Neural crest cell (in vitro differentiated cells): ENCODE data around the gene BRPF1. TPM values are rescaled to one million over a fixed set of nuclear protein-coding genes. Genes with fewer than 3 reads are reported as not detected.

ENCODE experiments used
- DNase-seq: peaks from one replicate; pipeline ENCODE4 v3.0.0; 2021; ENCODE audit warnings: low read depth, mixed read lengths, low spot score
- H3K27ac Mint-ChIP-seq: one replicate; pipeline ENCODE4 v1.8.0; 2021; ENCODE audit warnings: mild to moderate bottlenecking, mixed read lengths; ENCODE audit not compliant: unreplicated experiment
- H3K27me3 Mint-ChIP-seq: 2 replicates; pipeline ENCODE4 v1.8.0; 2021; ENCODE audit warnings: low read depth, mild to moderate bottlenecking, mixed read lengths
- H3K36me3 Mint-ChIP-seq: 2 replicates; pipeline ENCODE4 v1.8.0; 2021; ENCODE audit warnings: low read depth, mild to moderate bottlenecking, mixed read lengths
- H3K4me1 Mint-ChIP-seq: 2 replicates; pipeline ENCODE4 v1.8.0; 2021; ENCODE audit warnings: mixed read lengths
- H3K4me3 Mint-ChIP-seq: one replicate; pipeline ENCODE4 v1.8.0; 2021; ENCODE audit warnings: mild to moderate bottlenecking, mixed read lengths
- H3K9me3 Mint-ChIP-seq: 2 replicates; pipeline ENCODE4 v1.8.0; 2021; ENCODE audit warnings: mixed read lengths
- total RNA-seq: library from RNA; stranded (reverse); gene quantifications from 2 replicates; pipeline ENCODE4 v1.2.1, GENCODE V29; 2021
- TF ChIP-seq, protein P1 (sequence below): fragments of 200-600 bp; sonication (generic); conservative IDR thresholded peaks from 2 replicates; pipeline ENCODE4 v1.5.0; 2021; ENCODE audit warnings: antibody characterized with exemption, mild to moderate bottlenecking

The BRPF1 gene
- total RNA-seq, 1 donor from 2014 or later = 39.2 TPM

DNA sequence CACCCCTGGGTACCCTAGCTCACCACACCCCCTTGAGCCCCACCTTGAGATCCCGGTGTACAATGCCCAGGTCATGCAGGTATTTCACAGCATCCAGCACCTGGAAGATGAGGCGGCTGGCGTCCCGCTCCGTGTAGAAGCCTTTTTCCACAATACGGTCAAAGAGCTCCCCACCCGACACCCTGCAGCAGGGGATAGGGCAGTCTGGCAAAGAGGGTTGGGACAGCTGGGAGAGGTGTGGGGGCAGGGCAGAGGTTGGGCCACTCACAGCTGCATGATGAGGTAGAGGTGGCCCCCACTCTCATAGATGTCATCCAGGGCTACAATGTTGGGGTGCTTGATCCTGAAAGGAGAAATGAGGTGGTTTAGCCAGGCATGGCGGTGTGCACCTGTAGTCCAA, 31.3 kb downstream of the BRPF1 start:
- TF ChIP-seq, protein P1, sequence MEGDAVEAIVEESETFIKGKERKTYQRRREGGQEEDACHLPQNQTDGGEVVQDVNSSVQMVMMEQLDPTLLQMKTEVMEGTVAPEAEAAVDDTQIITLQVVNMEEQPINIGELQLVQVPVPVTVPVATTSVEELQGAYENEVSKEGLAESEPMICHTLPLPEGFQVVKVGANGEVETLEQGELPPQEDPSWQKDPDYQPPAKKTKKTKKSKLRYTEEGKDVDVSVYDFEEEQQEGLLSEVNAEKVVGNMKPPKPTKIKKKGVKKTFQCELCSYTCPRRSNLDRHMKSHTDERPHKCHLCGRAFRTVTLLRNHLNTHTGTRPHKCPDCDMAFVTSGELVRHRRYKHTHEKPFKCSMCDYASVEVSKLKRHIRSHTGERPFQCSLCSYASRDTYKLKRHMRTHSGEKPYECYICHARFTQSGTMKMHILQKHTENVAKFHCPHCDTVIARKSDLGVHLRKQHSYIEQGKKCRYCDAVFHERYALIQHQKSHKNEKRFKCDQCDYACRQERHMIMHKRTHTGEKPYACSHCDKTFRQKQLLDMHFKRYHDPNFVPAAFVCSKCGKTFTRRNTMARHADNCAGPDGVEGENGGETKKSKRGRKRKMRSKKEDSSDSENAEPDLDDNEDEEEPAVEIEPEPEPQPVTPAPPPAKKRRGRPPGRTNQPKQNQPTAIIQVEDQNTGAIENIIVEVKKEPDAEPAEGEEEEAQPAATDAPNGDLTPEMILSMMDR = no peak
- H3K4me1 Mint-ChIP-seq = peaks cover 9% of the 10 kb centered on the region

DNA sequence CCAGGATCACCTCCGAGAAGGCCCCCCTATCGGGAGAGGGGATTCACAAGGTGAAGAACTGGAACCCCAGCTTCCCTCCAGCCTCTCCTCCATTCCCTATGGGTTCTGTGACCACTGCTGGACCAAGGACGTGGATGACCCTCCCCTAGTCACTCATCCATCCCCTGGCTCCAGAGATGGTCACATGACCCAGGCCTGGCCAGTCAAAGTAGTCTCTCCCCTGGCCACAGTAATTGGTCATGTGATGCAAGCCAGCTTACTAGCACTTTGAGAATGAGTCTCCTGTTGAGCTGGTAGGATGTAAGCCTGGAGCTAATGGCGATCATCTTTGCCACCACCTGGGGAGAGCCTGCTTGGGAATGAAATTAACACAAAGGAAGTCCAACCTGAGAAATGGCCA, 34.3 kb downstream of the BRPF1 start:
- Mint-ChIP-seq H3K27me3 (no peaks in the 10 kb centered on the region), H3K9me3 (no peaks in the 10 kb centered on the region)
- DNase-seq = no peak

More for the DNA sequence above, 31.3 kb downstream of the BRPF1 start:
- DNase-seq = no peak
- peaks cover 16% of the 10 kb centered on the region for H3K36me3 Mint-ChIP-seq
- no peak overlapping the region for H3K27ac Mint-ChIP-seq
- H3K27me3 Mint-ChIP-seq = no peaks in the 10 kb centered on the region
- H3K4me3 Mint-ChIP-seq = no peak overlapping the region
- H3K9me3 Mint-ChIP-seq = no peaks in the 10 kb centered on the region

DNA sequence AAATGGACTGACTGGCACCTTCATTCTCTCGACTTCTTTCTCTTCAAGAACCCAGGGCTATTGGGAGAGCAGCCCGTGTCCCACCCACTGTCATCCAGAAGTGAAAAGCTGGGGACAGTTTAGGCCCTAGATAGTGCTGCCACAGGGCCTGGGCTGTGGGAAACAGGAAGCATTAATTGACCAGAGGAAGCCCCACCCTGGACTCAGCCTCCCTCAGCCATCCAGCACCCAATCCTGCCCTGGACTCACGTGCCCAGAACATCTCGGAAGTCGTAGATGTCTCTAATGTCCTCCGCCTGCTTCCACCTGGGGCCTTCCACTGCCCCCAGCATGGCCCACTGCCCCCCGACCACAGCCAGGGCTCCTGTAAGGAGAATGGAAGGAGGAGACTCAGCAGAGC, 35.9 kb downstream of the BRPF1 start:
- Mint-ChIP-seq H3K27me3 (no peaks in the 10 kb centered on the region), H3K4me3 (peak overlapping the region; percentile 8), H3K4me1 (peaks cover 29% of the 10 kb centered on the region), H3K9me3 (no peaks in the 10 kb centered on the region), H3K36me3 (no peaks in the 10 kb centered on the region), H3K27ac (no peak overlapping the region)
- TF ChIP-seq, protein P1 = no peak
- no peak for DNase-seq

More for the DNA sequence above, 34.3 kb downstream of the BRPF1 start:
- TF ChIP-seq, protein P1 = no peak
- Mint-ChIP-seq H3K36me3 (peaks cover 3% of the 10 kb centered on the region), H3K27ac (no peak overlapping the region), H3K4me1 (peaks cover 29% of the 10 kb centered on the region), H3K4me3 (no peak overlapping the region)

DNA sequence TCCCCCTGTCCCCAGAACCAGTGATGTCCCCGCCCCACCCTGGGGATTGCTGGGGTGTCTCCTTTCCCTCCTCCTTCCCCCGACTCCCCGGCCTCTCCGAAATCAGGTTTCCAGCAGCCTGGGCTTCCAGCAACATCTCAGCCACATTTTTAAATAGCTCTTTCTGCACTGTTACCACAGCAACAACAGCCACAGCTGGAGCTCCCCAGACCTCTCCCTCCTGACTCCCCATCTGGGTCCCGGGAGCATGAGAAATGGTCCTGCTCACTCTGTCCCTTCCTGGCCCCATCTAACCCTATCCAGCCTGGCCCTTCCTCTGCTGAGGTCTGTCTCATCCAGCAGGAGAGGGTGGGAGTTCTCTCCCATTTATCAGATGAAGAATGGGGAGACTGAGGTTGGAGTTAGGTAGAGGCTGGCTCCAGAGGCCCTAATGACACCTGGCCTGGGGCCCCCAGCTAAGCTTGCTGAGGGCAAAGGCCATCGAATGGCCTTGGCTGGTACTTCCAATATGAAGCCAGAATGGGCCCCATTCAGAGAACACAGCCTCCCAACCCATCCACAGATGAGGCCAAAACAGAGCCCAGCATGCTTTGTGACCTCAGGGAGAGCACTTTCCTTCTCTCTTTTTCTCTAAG, 36.7 kb downstream of the BRPF1 start:
- Mint-ChIP-seq H3K27ac (no peak overlapping the region), H3K36me3 (no peaks in the 10 kb centered on the region), H3K27me3 (no peaks in the 10 kb centered on the region), H3K4me1 (peaks cover 29% of the 10 kb centered on the region), H3K4me3 (peak overlapping the region; percentile 84), H3K9me3 (no peaks in the 10 kb centered on the region)
- TF ChIP-seq, protein P1 = no peak
- no peak for DNase-seq

DNA sequence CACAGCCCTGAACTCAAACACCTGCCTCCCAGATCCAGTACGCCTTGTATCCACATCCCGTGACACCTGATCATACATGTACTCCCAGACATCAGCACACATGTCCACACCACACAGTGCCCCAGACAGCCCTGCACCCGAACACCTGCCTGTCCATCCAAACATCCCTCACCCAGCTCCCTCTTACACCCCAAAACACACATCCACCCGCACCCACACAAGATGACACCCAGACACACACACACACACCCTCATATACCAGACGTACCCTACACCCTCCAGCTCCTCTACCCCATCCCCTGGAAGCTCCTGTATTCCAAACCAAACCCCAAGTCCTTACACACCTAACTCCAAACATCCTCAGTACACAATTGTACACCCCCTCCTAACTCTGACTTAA, 37.5 kb downstream of the BRPF1 start:
- H3K4me1 Mint-ChIP-seq = peaks cover 29% of the 10 kb centered on the region
- no peak for DNase-seq
- no peaks in the 10 kb centered on the region for H3K9me3 Mint-ChIP-seq
- H3K4me3 Mint-ChIP-seq = peak overlapping the region; percentile 84
- H3K27me3 Mint-ChIP-seq = no peaks in the 10 kb centered on the region
- TF ChIP-seq, protein P1 = no peak
- no peaks in the 10 kb centered on the region for H3K36me3 Mint-ChIP-seq
- H3K27ac Mint-ChIP-seq = peak overlapping the region; percentile 53
